Neural progenitor cell (in vitro differentiated cells): ENCODE results near the gene VWA2. TPM values are rescaled to one million over a fixed set of nuclear protein-coding genes. Genes with fewer than 3 reads are reported as not detected.

Source experiments
- DNase-seq: peaks from one replicate; pipeline ENCODE4 v3.0.0-alpha.2; 2016; ENCODE audit warnings: low spot score
- H2AFZ ChIP-seq: fragments of 200-600 bp; sonication (generic); replicated peaks from 2 replicates; pipeline ENCODE4 v1.6.1; 2016; ENCODE audit warnings: antibody characterized with exemption
- H3F3A ChIP-seq: fragments of 200-600 bp; sonication (generic); 2 replicates; pipeline ENCODE4 v1.6.1; 2016; ENCODE audit warnings: antibody characterized with exemption, low read depth
- H3K27ac ChIP-seq: fragments of 200-600 bp; sonication (generic); 2 replicates; pipeline ENCODE4 v1.5.1; 2016; ENCODE audit warnings: mild to moderate bottlenecking
- H3K27me3 ChIP-seq: fragments of 200-600 bp; sonication (generic); 2 replicates; pipeline ENCODE4 v1.6.1; 2016; ENCODE audit warnings: mild to moderate bottlenecking, moderate library complexity
- H3K36me3 ChIP-seq: fragments of 200-600 bp; sonication (generic); 2 replicates; pipeline ENCODE4 v1.5.1; 2016
- H3K4me1 ChIP-seq: fragments of 200-600 bp; sonication (generic); 2 replicates; pipeline ENCODE4 v1.6.1; 2016; ENCODE audit warnings: mixed run types
- H3K4me2 ChIP-seq: fragments of 200-600 bp; sonication (generic); 2 replicates; pipeline ENCODE4 v1.6.1; 2016
- H3K4me3 ChIP-seq: fragments of 200-600 bp; sonication (generic); 2 replicates; pipeline ENCODE4 v1.5.1; 2016
- H3K79me2 ChIP-seq: fragments of 200-600 bp; sonication (generic); 2 replicates; pipeline ENCODE4 v1.6.1; 2016; ENCODE audit warnings: low read depth
- H3K9ac ChIP-seq: fragments of 200-600 bp; sonication (generic); 2 replicates; pipeline ENCODE4 v1.6.1; 2016
- H3K9me3 ChIP-seq: fragments of 200-600 bp; sonication (generic); 2 replicates; pipeline ENCODE4 v1.5.1; 2016; ENCODE audit warnings: low read depth
- H4K20me1 ChIP-seq: fragments of 200-600 bp; sonication (generic); 2 replicates; pipeline ENCODE4 v1.6.1; 2016; ENCODE audit warnings: low read depth
- H3K27ac Mint-ChIP-seq: 3 replicates; pipeline ENCODE4 v1.8.0; 2021; ENCODE audit warnings: mixed read lengths
- H3K27me3 Mint-ChIP-seq: 2 replicates; pipeline ENCODE4 v1.8.0; 2022; ENCODE audit warnings: low read depth, mild to moderate bottlenecking, inconsistent platforms, moderate library complexity, mixed read lengths; ENCODE audit not compliant: insufficient read depth
- H3K36me3 Mint-ChIP-seq: 3 replicates; pipeline ENCODE4 v1.8.0; 2021; ENCODE audit warnings: mixed read lengths
- H3K4me1 Mint-ChIP-seq: 3 replicates; pipeline ENCODE4 v1.8.0; 2021; ENCODE audit warnings: mixed read lengths
- H3K4me3 Mint-ChIP-seq: 3 replicates; pipeline ENCODE4 v1.8.0; 2021; ENCODE audit warnings: mild to moderate bottlenecking, moderate library complexity, mixed read lengths
- H3K9me3 Mint-ChIP-seq: 3 replicates; pipeline ENCODE4 v1.8.0; 2020; ENCODE audit warnings: mixed read lengths
- CTCF ChIP-seq: fragments of 200-600 bp; sonication (generic); IDR thresholded peaks from 2 replicates; pipeline ENCODE4 v1.5.1; 2017; ENCODE audit warnings: antibody characterized with exemption, mild to moderate bottlenecking
- EZH2 ChIP-seq: fragments of 200-600 bp; sonication (generic); IDR thresholded peaks from 2 replicates; pipeline ENCODE4 v1.6.1; 2017; ENCODE audit warnings: antibody characterized with exemption, mild to moderate bottlenecking, moderate library complexity
- EZH2phosphoT487 ChIP-seq: fragments of 200-600 bp; sonication (generic); IDR thresholded peaks from 2 replicates; pipeline ENCODE4 v1.6.1; 2017; ENCODE audit warnings: antibody characterized with exemption
- total RNA-seq: library from RNA; depleted of rRNA; stranded (reverse); fragments of >200 nt; gene quantifications from 2 replicates; pipeline ENCODE4 v1.2.3, GENCODE V29; 2015; ENCODE audit warnings: low replicate concordance

VWA2 gene
- total RNA-seq, 1 donor from 2014 or later, result not detected

- no peaks in the 10 kb centered on the region for H3K36me3 Mint-ChIP-seq
- peaks cover 11% of the 10 kb centered on the region for H3K27me3 Mint-ChIP-seq
- peak overlapping the region; percentile 82 for H3K27ac Mint-ChIP-seq
- Histone ChIP-seq H3K4me2 (no peak overlapping the region), H3K9ac (no peak overlapping the region), H2AFZ (no peak overlapping the region), H3K4me1 (peaks cover 3% of the 10 kb centered on the region), H3K4me3 (no peak overlapping the region), H3K36me3 (no peaks in the 10 kb centered on the region), H3K27me3 (no peaks in the 10 kb centered on the region), H3K9me3 (no peaks in the 10 kb centered on the region), H3K27ac (no peak overlapping the region), H4K20me1 (no peaks in the 10 kb centered on the region), H3F3A (no peaks in the 10 kb centered on the region), H3K79me2 (no peaks in the 10 kb centered on the region)
- no peak for TF ChIP-seq CTCF
- peaks cover 19% of the 10 kb centered on the region for H3K4me1 Mint-ChIP-seq
- H3K9me3 Mint-ChIP-seq, result peaks cover 8% of the 10 kb centered on the region
- DNase-seq, result no peak
- no peak overlapping the region for H3K4me3 Mint-ChIP-seq
Observed at GRCh38 chr10:114257498-114257897, 18.4 kb downstream of the VWA2 start.

- no peaks in the 10 kb centered on the region for H3K79me2 ChIP-seq
- no peaks in the 10 kb centered on the region for H3K36me3 ChIP-seq
- H2AFZ ChIP-seq, result no peak overlapping the region
- H3K27ac ChIP-seq, result no peak overlapping the region
- H3K4me2 ChIP-seq, result no peak overlapping the region
- no peaks in the 10 kb centered on the region for H3K9me3 ChIP-seq
- Mint-ChIP-seq H3K4me3 (no peak overlapping the region), H3K27me3 (peaks cover 8% of the 10 kb centered on the region), H3K9me3 (peaks cover 5% of the 10 kb centered on the region), H3K4me1 (peaks cover 20% of the 10 kb centered on the region), H3K27ac (no peak overlapping the region), H3K36me3 (no peaks in the 10 kb centered on the region)
- DNase-seq, result no peak
- H3F3A ChIP-seq, result no peaks in the 10 kb centered on the region
- H3K4me1 ChIP-seq, result peaks cover 4% of the 10 kb centered on the region
- no peaks in the 10 kb centered on the region for H4K20me1 ChIP-seq
- H3K9ac ChIP-seq, result no peak overlapping the region
- TF ChIP-seq CTCF (no peak), EZH2 (no peak), EZH2phosphoT487 (no peak)
- no peaks in the 10 kb centered on the region for H3K27me3 ChIP-seq
- H3K4me3 ChIP-seq, result no peak overlapping the region
Observed at GRCh38 chr10:114258274-114258840, 19.3 kb downstream of the VWA2 start.

GRCh38 chr10:114259824-114260223 is 20.8 kb downstream of the VWA2 start:
- Histone ChIP-seq H3K4me1 (peaks cover 4% of the 10 kb centered on the region), H2AFZ (no peak overlapping the region), H4K20me1 (no peaks in the 10 kb centered on the region), H3K9ac (no peak overlapping the region), H3K9me3 (no peaks in the 10 kb centered on the region), H3K27me3 (no peaks in the 10 kb centered on the region), H3K27ac (no peak overlapping the region), H3K79me2 (no peaks in the 10 kb centered on the region), H3K4me3 (no peak overlapping the region), H3K4me2 (no peak overlapping the region), H3F3A (no peaks in the 10 kb centered on the region), H3K36me3 (no peaks in the 10 kb centered on the region)
- TF ChIP-seq EZH2, result no peak
- no peak for TF ChIP-seq EZH2phosphoT487
- TF ChIP-seq CTCF, result no peak
- no peak for DNase-seq
- H3K36me3 Mint-ChIP-seq, result no peaks in the 10 kb centered on the region
- H3K4me1 Mint-ChIP-seq, result peaks cover 19% of the 10 kb centered on the region
- no peak overlapping the region for H3K27ac Mint-ChIP-seq
- peaks cover 3% of the 10 kb centered on the region for H3K9me3 Mint-ChIP-seq
- H3K27me3 Mint-ChIP-seq, result peaks cover 4% of the 10 kb centered on the region
- H3K4me3 Mint-ChIP-seq, result no peak overlapping the region
